Endothelial cell of umbilical vein (primary cell): ENCODE data around the gene AFAP1L2.

Source experiments
- POLR2A ChIP-seq: IDR thresholded peaks from 2 replicates; pipeline ENCODE4 v1.6.1; 2012; ENCODE audit warnings: low read depth, mild to moderate bottlenecking, control low read depth, low read length
- TF ChIP-seq, protein P1 (sequence below), 2 donors: IDR thresholded peaks; 1 replicate in 1 of 2; 2 replicates in 1 of 2; pipeline ENCODE4 v1.5.1; 2011; ENCODE audit warnings: low read length in 2 of 2, mild to moderate bottlenecking in 2 of 2, moderate library complexity in 2 of 2, control low read depth in 1 of 2, inconsistent platforms in 1 of 2, low read depth in 1 of 2; ENCODE audit not compliant: insufficient read depth in 1 of 2; ENCODE audit errors: extremely low read depth in 1 of 2

DNA sequence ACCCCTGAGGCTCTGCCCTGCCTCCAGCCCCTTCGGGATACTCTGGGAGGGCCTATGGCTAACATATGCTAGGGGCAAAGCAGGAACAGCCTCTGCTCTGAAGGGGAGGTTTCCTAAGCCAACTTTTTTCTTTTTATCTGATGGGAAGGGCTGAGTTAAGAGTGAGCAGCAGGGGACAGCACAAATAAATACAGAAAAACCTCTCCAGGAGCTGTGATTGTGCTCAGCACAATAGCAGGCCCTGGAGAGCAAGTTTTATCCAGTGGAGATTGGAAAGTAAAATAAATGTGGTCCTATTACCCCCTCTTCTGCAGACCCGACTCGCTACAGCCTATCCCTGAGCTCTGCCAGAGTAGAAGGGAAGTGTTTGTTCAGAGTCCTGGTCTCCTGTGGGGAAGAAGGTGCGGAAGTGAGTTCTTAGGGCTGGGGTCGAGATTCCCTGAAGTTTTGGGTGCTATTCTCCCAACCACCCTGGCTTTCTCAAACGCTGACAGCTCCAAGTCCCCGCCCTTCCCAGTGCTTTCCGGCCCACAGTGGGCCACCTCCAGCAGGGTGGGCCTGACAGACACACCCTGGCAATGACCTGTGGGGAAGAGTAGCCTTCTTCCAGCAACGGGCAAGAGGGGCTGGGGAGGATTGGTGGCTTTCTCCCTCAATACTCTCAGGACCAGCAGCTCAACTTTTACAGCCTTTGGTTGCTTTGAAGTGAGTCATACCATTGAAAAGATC is 23.0 kb upstream of the AFAP1L2 start:
- TF ChIP-seq, protein P1, sequence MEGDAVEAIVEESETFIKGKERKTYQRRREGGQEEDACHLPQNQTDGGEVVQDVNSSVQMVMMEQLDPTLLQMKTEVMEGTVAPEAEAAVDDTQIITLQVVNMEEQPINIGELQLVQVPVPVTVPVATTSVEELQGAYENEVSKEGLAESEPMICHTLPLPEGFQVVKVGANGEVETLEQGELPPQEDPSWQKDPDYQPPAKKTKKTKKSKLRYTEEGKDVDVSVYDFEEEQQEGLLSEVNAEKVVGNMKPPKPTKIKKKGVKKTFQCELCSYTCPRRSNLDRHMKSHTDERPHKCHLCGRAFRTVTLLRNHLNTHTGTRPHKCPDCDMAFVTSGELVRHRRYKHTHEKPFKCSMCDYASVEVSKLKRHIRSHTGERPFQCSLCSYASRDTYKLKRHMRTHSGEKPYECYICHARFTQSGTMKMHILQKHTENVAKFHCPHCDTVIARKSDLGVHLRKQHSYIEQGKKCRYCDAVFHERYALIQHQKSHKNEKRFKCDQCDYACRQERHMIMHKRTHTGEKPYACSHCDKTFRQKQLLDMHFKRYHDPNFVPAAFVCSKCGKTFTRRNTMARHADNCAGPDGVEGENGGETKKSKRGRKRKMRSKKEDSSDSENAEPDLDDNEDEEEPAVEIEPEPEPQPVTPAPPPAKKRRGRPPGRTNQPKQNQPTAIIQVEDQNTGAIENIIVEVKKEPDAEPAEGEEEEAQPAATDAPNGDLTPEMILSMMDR (IDR thresholded peaks at IDR 0.05; ENCODE audit: extremely low read depth in 1 of 2, insufficient read depth in 1 of 2, low read depth in 1 of 2, low read length in 2 of 2) = no peak
- no peak for TF ChIP-seq POLR2A
